ENCODE measurements around the gene CTNNB1. TPM values are rescaled to one million over a fixed set of nuclear protein-coding genes. Genes with fewer than 3 reads are reported as not detected.
"Not testable (repeated sequence)": the region's sequence is repeated elsewhere in the genome, so short reads cannot be mapped to it uniquely, and the experiment has no call there.

The CTNNB1 gene
- total RNA-seq, 2 donors from 2014 or later = 317 to 595 TPM

- Histone ChIP-seq H3K36me3 (no peaks in the 10 kb centered on the region), H3K27me3 (replicated peaks; ENCODE audit: insufficient read depth) (no peaks in the 10 kb centered on the region), H3K4me1 (ENCODE audit: control insufficient read depth in 1 of 2, low read depth in 2 of 2) (no peaks in the 10 kb centered on the region), H3K4me3 (no peak overlapping the region), H3K27ac (no peak overlapping the region), H3K9me3 (no peaks in the 10 kb centered on the region)
- no peak for TF ChIP-seq CTCF (IDR thresholded peaks at IDR 0.05)
- no peak for DNase-seq (ENCODE audit: low spot score)
- ATAC-seq (ENCODE audit: insufficient number of reproducible peaks, low FRiP score, low read depth) = no peak
These were observed 78.6 kb downstream of the CTNNB1 start for GRCh38 chr3:41277790-41278465.

DNA sequence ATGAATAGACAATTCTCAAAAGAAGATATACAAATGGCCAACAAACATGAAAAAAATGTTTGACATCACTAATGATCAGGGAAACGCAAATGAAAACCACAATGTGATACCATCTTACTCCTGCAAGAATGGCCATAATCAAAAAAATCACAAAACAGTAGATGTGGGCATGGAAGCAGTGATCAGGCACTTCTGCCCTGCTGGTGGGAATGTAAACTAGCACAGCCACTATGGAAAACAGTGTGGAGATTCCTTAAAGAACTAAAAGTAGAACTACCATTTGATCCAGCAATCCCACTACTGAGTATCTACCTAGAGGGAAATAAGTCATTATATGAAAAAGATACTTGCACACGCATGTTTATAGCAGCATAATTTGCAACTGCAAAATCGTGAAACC lies 85.6 kb downstream of the CTNNB1 start:
- not testable (repeated sequence) for H3K4me3 ChIP-seq; DNase-seq (ENCODE audit: low spot score); ATAC-seq (ENCODE audit: insufficient number of reproducible peaks, low FRiP score, low read depth)

GRCh38 chr3:41286305-41286704 lies 87.0 kb downstream of the CTNNB1 start:
- TF ChIP-seq CTCF (IDR thresholded peaks at IDR 0.05) = no peak
- H3K4me1 ChIP-seq (ENCODE audit: control insufficient read depth in 1 of 2, low read depth in 2 of 2) = no peaks in the 10 kb centered on the region
- no peak overlapping the region for H3K4me3 ChIP-seq
- DNase-seq (ENCODE audit: low spot score) (no peak), ATAC-seq (ENCODE audit: insufficient number of reproducible peaks, low FRiP score, low read depth) (no peak)
- no peaks in the 10 kb centered on the region for H3K27me3 ChIP-seq (replicated peaks; ENCODE audit: insufficient read depth)
- no peaks in the 10 kb centered on the region for H3K36me3 ChIP-seq
- H3K9me3 ChIP-seq = no peaks in the 10 kb centered on the region
- H3K27ac ChIP-seq = no peak overlapping the region

More for the DNA sequence above, 85.6 kb downstream of the CTNNB1 start:
- H3K4me1 ChIP-seq (ENCODE audit: control insufficient read depth in 1 of 2, low read depth in 2 of 2); H3K27ac ChIP-seq; H3K9me3 ChIP-seq; H3K27me3 ChIP-seq (replicated peaks; ENCODE audit: insufficient read depth); H3K36me3 ChIP-seq: not testable (repeated sequence)

GRCh38 chr3:41288785-41289184 lies 89.5 kb downstream of the CTNNB1 start:
- no peak for TF ChIP-seq CTCF (IDR thresholded peaks at IDR 0.05)
- Histone ChIP-seq H3K27ac (no peak overlapping the region), H3K4me3 (no peak overlapping the region), H3K27me3 (replicated peaks; ENCODE audit: insufficient read depth) (no peaks in the 10 kb centered on the region), H3K4me1 (ENCODE audit: control insufficient read depth in 1 of 2, low read depth in 2 of 2) (no peaks in the 10 kb centered on the region), H3K36me3 (no peaks in the 10 kb centered on the region), H3K9me3 (no peaks in the 10 kb centered on the region)
- DNase-seq (ENCODE audit: low spot score) = no peak
- ATAC-seq (ENCODE audit: insufficient number of reproducible peaks, low FRiP score, low read depth) = no peak

All from thoracic aorta (tissue), 2 donors.